HFF-Myc (cell line): ENCODE data around the gene URGCP.

Experiments
- DNase-seq: peaks from one replicate; pipeline ENCODE4 v3.0.0-alpha.2; 2011; ENCODE audit warnings: low read depth; ENCODE audit errors: extremely low read depth
- H3K4me3 ChIP-seq: replicated peaks from 2 replicates; pipeline ENCODE4 v1.5.1; 2011; ENCODE audit warnings: low read depth, mild to moderate bottlenecking, control low read depth, low read length
- CTCF ChIP-seq: IDR thresholded peaks from 2 replicates; pipeline ENCODE4 v1.5.1; 2012; ENCODE audit warnings: mild to moderate bottlenecking, low read depth, low read length, control low read depth; ENCODE audit errors: missing control alignments

Gene URGCP

GRCh38 chr7:43869867-43870240 is 36.5 kb downstream of the URGCP start:
- no peak for TF ChIP-seq CTCF
- peak overlapping the region; percentile 81 for H3K4me3 ChIP-seq
- DNase-seq = peak; percentile 69

GRCh38 chr7:43869006-43869866 is 37.2 kb downstream of the URGCP start, which contains the start of gene MRPS24:
Gene MRPS24 (minus strand): TSS chr7:43869517. CDS start chr7:43869495, 22 bp downstream.
- TF ChIP-seq CTCF = no peak
- peak within 1 kb of the TSS; percentile 81 for H3K4me3 ChIP-seq

GRCh38 chr7:43868681-43869005 is 37.8 kb downstream of the URGCP start:
- TF ChIP-seq CTCF = no peak
- H3K4me3 ChIP-seq = peak overlapping the region; percentile 81
- DNase-seq = no peak

More at GRCh38 chr7:43869006-43869866, 37.2 kb downstream of the URGCP start, which contains the start of gene MRPS24:
- DNase-seq = peak; percentile 77

DNA sequence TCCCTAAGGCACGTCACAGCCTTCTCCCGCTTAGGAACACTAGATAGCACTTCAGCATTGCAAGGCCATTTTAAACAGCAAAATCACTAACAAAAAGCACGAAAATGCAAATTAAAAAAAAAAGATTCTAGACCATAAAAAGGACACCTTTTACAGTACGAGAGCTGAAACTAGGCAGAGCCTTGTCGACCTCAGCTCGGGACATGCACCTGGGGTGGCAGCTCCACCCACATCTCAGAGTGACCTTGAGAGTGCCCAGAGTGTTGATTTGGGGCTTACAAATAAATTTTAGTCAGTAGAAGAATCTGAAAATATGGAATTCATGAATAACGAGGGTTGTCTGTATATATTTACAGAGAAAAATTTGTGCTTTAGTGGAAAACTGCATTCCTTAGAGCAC is 38.2 kb downstream of the URGCP start:
- TF ChIP-seq CTCF = no peak
- no peak for DNase-seq
- peak overlapping the region; percentile 81 for H3K4me3 ChIP-seq

- DNase-seq = no peak
- no peak for TF ChIP-seq CTCF
- no peak overlapping the region for H3K4me3 ChIP-seq
Observed at GRCh38 chr7:43865277-43865676, 41.1 kb downstream of the URGCP start.

DNA sequence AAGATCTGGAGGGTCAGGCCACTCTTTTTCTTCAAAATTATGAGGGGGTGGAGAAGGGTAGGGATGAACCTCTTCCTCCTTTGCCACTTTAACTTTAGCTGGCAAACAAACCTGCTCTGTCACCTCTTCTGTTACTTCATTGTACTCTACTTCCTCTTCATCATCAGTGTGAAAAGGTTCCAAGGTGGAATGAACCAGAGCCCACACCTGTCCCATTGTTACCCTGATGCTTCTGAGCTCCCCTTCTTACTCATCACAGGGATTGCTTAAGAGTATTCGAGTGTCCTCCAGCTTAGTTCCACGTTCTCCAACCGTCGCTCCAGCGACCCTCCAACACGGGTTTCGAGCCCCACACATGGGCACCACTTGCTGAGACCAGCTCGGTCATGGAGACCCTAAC is 42.3 kb downstream of the URGCP start:
- no peak overlapping the region for H3K4me3 ChIP-seq
- TF ChIP-seq CTCF = no peak
- DNase-seq = no peak
